Testis (tissue), 3 donors: ENCODE data around the gene NBAS. TPM values are rescaled to one million over a fixed set of nuclear protein-coding genes. Genes with fewer than 3 reads are reported as not detected.
"Not testable (repeated sequence)": the region's sequence is repeated elsewhere in the genome, so short reads cannot be mapped to it uniquely, and the experiment has no call there.

Experiments used
- DNase-seq: peaks from one replicate; pipeline ENCODE4 v3.0.0-alpha.2; 2019
- H3K27ac ChIP-seq, 2 donors: fragments of 200-600 bp; sonication (generic); one replicate each; pipeline ENCODE4 v1.5.1; 2019
- H3K27me3 ChIP-seq: fragments of 200-600 bp; sonication (generic); one replicate; pipeline ENCODE4 v1.5.1; 2019
- H3K36me3 ChIP-seq: fragments of 200-600 bp; sonication (generic); one replicate; pipeline ENCODE4 v1.5.1; 2017; ENCODE audit warnings: low read depth; ENCODE audit errors: missing control alignments
- H3K4me1 ChIP-seq: fragments of 200-600 bp; sonication (generic); one replicate; pipeline ENCODE4 v1.5.1; 2019
- H3K4me3 ChIP-seq, 2 donors: fragments of 200-600 bp; sonication (generic); one replicate each; pipeline ENCODE4 v1.5.1; 2017 to 2019
- H3K9me3 ChIP-seq: fragments of 200-600 bp; sonication (generic); one replicate; pipeline ENCODE4 v1.5.1; 2017
- POLR2A ChIP-seq: fragments of 450-650 bp; IDR thresholded peaks from one replicate; pipeline ENCODE4 v1.6.1; 2017; ENCODE audit warnings: antibody characterized with exemption, mild to moderate bottlenecking, moderate library complexity
- WGBS, 2 donors: methylation state at CpG; one replicate each; pipeline ENCODE4 v1.1.5; 2018; 5-methylcytosine and 5-hydroxymethylcytosine counted together
- intact Hi-C: fragments of 100-400 bp; cut with DNase I; formaldehyde crosslinking; loops from one replicate; pipeline ENCODE4 v1.15.1; 2023; ENCODE audit warnings: low total_unique reads
- polyA plus RNA-seq: library from polyadenylated mRNA; stranded (reverse); fragments of 350-450 nt; fragmentation: Illumina TruSeq; extraction: RNeasy Lipid Tissue Mini Kit (QIAGEN cat#74804); gene quantifications from one replicate; pipeline ENCODE4 v1.2.3, GENCODE V29; 2014; ENCODE audit warnings: low read depth, low replicate concordance; ENCODE audit not compliant: insufficient read depth
- total RNA-seq, 2 donors: library from RNA; depleted of rRNA; stranded (reverse); fragments of >200 nt; gene quantifications; one replicate each; pipeline ENCODE4 v1.2.3, GENCODE V29; 2016
- TF ChIP-seq, protein P1 (sequence below), 3 experiments: fragments of 450-650 bp in 2 of 3; fragments of 200-600 bp in 1 of 3; sonication (generic) in 1 of 3; IDR thresholded peaks; one replicate each; pipeline ENCODE4 v1.5.1; 2016 to 2019; ENCODE audit warnings: antibody characterized with exemption in 3 of 3, mild to moderate bottlenecking in 2 of 3, moderate library complexity in 1 of 3

NBAS gene
- total and polyA plus RNA-seq, 3 donors from 2014 or later, result 75.8 to 84.2 (median 79.7) TPM

DNA sequence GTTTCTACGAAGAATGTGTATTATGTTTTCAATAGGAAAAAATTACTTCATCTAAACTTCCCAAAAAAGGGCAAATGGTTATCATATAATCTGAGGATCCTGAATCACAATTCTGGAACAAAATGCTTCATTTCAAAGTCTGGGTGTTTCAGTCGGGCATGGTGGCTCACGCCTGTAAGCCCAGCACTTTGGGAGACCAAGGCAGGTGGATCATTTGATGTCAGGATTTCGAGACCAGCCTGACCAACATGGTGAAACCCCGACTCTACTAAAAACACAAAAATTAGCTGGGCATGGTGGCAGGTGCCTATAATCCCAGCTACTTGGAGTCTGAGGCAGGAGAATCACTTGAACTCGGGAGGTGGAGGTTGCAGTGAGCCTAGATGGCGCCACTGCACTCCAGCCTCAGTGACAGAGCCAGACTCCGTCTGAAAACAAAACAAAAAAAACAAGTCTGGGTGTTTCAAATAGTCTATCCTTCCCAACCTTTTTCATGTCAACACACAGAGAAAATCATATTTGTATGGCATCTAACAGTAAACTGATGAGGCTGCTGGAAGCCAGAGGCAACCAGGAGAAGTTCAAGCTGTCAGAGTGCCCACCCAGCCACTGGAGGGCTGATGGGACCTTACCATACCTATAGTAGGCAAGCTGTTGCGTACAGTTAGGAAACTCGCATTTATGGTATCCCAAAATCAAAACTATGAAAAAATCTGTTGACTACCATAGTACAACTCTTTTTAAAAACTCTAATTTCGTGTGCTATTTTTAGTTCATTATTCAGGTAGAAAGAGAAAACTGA lies 14.6 kb downstream of the NBAS start:
- H3K27ac ChIP-seq, result no peak overlapping the region
- intact Hi-C loops, result no loop called here
- no peaks in the 10 kb centered on the region for H3K27me3 ChIP-seq
- peaks cover 4% of the 10 kb centered on the region for H3K36me3 ChIP-seq
- no peaks in the 10 kb centered on the region for H3K4me1 ChIP-seq
- WGBS, 2 donors, result 91 to 93% methylated on average over 11 of the region's 11 CpGs
- H3K9me3 ChIP-seq, result no peaks in the 10 kb centered on the region
- no peak for TF ChIP-seq POLR2A
- TF ChIP-seq, protein P1, sequence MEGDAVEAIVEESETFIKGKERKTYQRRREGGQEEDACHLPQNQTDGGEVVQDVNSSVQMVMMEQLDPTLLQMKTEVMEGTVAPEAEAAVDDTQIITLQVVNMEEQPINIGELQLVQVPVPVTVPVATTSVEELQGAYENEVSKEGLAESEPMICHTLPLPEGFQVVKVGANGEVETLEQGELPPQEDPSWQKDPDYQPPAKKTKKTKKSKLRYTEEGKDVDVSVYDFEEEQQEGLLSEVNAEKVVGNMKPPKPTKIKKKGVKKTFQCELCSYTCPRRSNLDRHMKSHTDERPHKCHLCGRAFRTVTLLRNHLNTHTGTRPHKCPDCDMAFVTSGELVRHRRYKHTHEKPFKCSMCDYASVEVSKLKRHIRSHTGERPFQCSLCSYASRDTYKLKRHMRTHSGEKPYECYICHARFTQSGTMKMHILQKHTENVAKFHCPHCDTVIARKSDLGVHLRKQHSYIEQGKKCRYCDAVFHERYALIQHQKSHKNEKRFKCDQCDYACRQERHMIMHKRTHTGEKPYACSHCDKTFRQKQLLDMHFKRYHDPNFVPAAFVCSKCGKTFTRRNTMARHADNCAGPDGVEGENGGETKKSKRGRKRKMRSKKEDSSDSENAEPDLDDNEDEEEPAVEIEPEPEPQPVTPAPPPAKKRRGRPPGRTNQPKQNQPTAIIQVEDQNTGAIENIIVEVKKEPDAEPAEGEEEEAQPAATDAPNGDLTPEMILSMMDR (IDR thresholded peaks at IDR 0.05), result no peak
- DNase-seq, result no peak
- no peak overlapping the region for H3K4me3 ChIP-seq

DNA sequence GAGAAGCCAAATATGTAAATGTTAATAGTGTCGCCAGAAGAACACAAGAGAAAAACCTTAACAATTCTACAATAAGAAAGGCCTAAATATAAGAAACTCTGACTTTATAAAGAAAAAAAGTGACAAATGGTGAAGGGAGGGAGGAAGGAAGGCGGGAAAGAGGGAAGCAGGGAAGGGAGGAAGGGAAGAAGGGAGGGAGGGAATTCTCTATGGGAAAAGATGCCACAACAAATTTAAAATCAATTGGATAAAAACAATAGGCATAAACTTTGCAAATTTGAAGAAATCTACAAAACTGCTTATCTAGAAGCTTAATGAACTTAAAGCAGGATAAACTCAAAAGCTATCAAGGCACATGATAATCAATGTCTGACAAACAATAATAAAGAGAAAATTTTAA lies 16.9 kb downstream of the NBAS start:
- peaks cover 4% of the 10 kb centered on the region for H3K36me3 ChIP-seq
- TF ChIP-seq POLR2A, result no peak
- TF ChIP-seq, protein P1 (IDR thresholded peaks at IDR 0.05), result no peak
- no peaks in the 10 kb centered on the region for H3K4me1 ChIP-seq
- no peak overlapping the region for H3K27ac ChIP-seq
- intact Hi-C loops, result no loop called here
- H3K4me3 ChIP-seq, result no peak overlapping the region
- WGBS, 2 donors, result 91 to 95% methylated on average over 2 of the region's 2 CpGs
- DNase-seq, result no peak
- no peaks in the 10 kb centered on the region for H3K9me3 ChIP-seq
- no peaks in the 10 kb centered on the region for H3K27me3 ChIP-seq

DNA sequence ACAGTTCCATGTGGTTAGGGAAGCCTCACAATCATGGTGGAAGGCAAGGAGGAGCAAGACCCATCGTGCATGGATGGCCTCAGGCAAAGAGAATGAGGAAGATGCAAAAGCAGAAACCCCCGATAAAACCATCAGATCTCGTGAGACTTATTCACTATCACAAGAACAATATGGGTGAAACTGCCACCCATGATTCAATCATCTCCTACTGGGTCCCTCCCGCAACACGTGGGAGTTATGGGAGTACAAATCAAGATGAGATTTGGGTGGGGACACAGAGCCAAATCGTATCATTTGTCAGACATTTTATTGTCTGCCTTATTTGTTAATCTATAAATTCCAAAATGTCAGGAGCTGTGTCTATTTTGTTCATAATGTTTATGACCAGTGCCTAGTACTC lies 17.6 kb downstream of the NBAS start:
- H3K27me3 ChIP-seq, result no peaks in the 10 kb centered on the region
- 84 to 91% methylated on average over 6 of the region's 6 CpGs for WGBS, 2 donors
- intact Hi-C loops, result no loop called here

DNA sequence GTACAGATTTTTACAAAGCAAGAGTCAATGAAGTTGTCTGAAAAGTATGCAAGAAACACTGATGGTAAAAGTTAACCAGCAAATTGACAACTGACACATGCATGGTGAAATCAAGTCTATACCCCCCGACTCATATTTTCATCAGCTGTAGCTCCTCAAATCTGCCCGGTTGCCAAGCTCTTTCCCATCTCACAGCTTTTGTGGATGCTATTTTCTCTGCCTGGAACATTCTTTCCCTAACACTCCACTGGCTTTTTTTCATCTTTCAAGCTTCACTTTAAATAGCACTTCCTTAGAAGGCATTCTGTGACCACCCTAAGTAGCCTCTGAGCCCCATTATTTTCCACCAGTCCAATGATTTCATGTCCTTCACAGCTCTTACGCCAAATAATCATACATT lies 18.1 kb downstream of the NBAS start:
- DNase-seq, result no peak
- H3K4me1 ChIP-seq, result no peaks in the 10 kb centered on the region
- no peak overlapping the region for H3K27ac ChIP-seq
- TF ChIP-seq POLR2A, result no peak
- TF ChIP-seq, protein P1 (IDR thresholded peaks at IDR 0.05), result no peak
- 67 to 70% methylated on average over 3 of the region's 3 CpGs for WGBS, 2 donors
- no peaks in the 10 kb centered on the region for H3K27me3 ChIP-seq
- H3K4me3 ChIP-seq, result no peak overlapping the region
- H3K9me3 ChIP-seq, result no peaks in the 10 kb centered on the region
- intact Hi-C loops, result no loop called here
- H3K36me3 ChIP-seq, result peaks cover 4% of the 10 kb centered on the region

More for the DNA sequence above, 17.6 kb downstream of the NBAS start:
- Histone ChIP-seq H3K36me3 (peaks cover 4% of the 10 kb centered on the region), H3K4me1 (no peaks in the 10 kb centered on the region), H3K9me3 (no peaks in the 10 kb centered on the region), H3K4me3 (no peak overlapping the region), H3K27ac (no peak overlapping the region)
- TF ChIP-seq POLR2A, result no peak
- TF ChIP-seq, protein P1 (IDR thresholded peaks at IDR 0.05), result no peak
- no peak for DNase-seq

DNA sequence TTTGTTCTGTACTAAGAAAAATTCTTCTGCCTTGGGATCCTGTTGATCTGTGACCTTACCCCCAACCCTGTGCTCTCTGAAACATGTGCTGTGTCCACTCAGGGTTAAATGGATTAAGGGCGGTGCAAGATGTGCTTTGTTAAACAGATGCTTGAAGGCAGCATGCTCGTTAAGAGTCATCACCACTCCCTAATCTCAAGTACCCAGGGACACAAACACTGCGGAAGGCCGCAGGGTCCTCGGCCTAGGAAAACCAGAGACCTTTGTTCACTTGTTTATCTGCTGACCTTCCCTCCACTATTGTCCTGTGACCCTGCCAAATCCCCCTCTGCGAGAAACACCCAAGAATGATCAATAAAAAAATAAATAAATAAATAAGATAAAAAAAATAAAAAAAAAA lies 18.9 kb downstream of the NBAS start:
- H3K27me3 ChIP-seq, H3K4me1 ChIP-seq, H3K4me3 ChIP-seq, H3K9me3 ChIP-seq, intact Hi-C loops, DNase-seq, H3K27ac ChIP-seq, H3K36me3 ChIP-seq: not testable (repeated sequence)
- WGBS, 2 donors, result 19 to 94% methylated on average over 1 to 2 of the region's 6 CpGs

DNA sequence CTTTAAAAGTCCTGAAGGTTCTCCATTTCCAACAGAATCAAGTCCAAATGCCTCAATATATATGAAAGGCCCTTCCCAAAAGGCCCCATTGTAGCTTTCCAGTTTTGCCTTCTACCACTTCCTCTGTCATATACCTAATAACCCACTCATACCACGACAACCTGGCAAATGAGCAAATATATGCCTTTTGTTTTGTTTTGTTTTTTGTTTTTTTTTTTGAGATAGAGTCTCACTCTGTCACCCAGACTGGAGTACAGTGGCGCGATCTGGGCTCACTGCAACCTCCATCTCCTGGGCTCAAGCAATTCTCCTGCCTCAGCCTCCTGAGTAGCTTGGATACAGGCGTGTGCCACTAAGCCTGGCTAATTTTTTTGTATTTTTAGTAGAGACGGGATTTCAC lies 20.6 kb downstream of the NBAS start:
- H3K36me3 ChIP-seq, H3K4me3 ChIP-seq, H3K27me3 ChIP-seq, DNase-seq, H3K9me3 ChIP-seq, H3K4me1 ChIP-seq, H3K27ac ChIP-seq, intact Hi-C loops: not testable (repeated sequence)
- WGBS, 2 donors, result 75 to 79% methylated on average over 5 of the region's 5 CpGs
